HG02588 (cell line): ENCODE results near the gene ARID5B.
A peak's percentile ranks its signal among the peaks of the same experiment; 100 is the strongest.

Experiments
- ATAC-seq: cut with Tn5 transposase; IDR thresholded peaks from one replicate; pipeline ENCODE4 v1.9.1; 2021; ENCODE audit warnings: mild to moderate bottlenecking, moderate library complexity; ENCODE audit not compliant: unreplicated experiment

ARID5B gene

GRCh38 chr10:61933859-61934555 lies 32.5 kb downstream of the ARID5B start:
- no peak for ATAC-seq

DNA sequence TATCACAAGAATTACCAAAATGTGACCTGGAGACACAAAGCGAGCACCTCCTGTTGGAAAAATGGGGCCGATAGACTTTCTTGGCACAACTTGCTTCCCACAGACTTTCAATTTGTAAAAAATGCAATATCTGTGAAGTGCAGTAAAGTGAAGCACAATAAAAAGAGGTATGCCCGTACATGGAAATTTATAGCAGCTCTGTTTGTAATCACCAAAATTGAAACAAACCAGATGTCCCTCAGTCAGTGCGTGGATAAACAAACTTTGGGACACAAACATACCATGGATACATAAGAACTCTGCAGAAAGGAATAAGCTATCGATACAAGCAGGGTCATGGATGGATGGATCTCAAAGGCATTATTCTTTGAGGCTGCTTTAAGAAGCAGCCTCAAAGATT lies 33.6 kb downstream of the ARID5B start:
- no peak for ATAC-seq

- ATAC-seq: no peak
Observed at GRCh38 chr10:61936770-61937169, 35.3 kb downstream of the ARID5B start.

GRCh38 chr10:61937631-61938351 lies 36.3 kb downstream of the ARID5B start:
- ATAC-seq: no peak

DNA sequence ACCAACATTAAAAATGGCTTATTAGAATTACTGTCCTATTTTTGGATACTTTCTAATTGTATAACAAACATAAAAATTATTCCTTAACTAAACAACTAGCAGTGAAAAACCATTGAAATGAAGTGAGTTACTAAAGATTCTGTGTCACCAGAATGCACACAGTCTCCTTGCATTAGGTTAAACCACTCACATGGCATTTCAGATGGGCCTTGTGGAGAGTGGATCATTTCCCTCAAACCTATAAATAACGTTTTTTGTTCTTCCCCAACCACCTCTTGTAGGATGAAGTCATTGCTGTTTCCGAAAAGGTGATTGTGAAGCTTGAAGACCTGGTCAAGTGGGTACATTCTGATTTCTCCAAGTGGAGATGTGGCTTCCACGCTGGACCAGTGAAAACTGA lies 38.4 kb downstream of the ARID5B start:
- ATAC-seq: no peak

GRCh38 chr10:61941202-61941681 lies 39.7 kb downstream of the ARID5B start:
- no peak for ATAC-seq

DNA sequence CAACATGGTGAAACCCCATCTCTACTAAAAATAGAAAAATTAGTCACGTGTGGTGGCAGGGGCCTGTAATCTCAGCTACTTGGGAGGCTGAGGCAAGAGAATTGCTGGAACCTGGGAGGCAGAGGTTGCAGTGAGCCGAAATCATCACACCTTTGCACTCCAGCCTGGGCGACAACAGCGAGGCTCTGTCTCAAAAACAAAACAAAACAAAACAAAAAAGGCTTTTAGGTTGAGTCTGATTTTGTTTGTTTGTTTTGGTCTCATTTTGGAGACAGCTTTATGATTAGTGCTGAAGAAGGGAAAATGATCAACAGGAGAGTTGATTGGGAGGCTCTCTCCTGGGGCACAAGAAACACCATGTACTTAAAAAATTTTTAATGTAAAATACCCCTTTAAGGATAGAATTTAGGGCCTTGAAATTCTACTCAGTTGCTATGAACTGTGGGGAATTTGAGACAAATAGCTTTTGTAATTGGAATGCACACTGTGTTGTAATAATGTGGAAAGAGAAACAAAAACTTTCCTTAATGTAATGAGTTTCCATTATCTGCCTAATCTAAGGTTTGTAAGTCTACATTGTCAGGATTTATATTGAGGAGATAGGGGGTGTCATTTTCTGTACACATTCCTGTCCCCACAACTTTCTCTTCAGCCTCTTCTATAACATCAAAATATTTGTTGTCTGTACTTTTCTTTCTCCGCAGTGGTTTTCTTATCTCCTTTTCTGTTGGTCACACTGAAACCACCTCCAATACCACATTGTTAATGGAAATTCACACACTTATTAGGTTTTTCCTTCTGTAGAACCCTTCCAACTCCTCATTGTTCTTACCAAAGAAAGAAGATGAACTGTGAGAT lies 41.3 kb downstream of the ARID5B start:
- no peak for ATAC-seq

GRCh38 chr10:61943674-61944378 lies 42.3 kb downstream of the ARID5B start:
- ATAC-seq: peak; percentile 40

- ATAC-seq: no peak
Observed at GRCh38 chr10:61944410-61945147, 43.1 kb downstream of the ARID5B start.

DNA sequence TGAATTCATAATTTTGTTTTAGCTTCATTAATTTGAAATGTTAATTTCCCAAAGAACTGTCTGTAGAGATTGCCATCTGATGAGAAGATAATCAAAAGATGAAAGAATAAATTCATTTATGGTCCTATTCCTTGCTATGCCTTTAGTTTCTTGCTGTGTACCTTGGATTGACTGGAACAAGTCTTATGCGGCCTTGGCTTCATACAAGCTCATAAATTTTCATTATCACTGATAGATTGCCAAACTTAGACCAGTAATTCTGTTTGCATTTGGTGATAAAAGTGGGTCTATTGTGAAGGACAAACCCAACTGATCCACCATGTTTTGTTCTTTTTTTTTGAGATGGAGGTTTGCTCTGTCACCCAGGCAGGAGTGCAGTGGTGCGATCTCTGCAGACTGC lies 48.2 kb downstream of the ARID5B start:
- ATAC-seq: no peak

- no peak for ATAC-seq
Observed at GRCh38 chr10:61950449-61951143, 49.1 kb downstream of the ARID5B start.

- no peak for ATAC-seq
Observed at GRCh38 chr10:61951144-61951483, 49.6 kb downstream of the ARID5B start.

GRCh38 chr10:61952028-61952674 lies 50.7 kb downstream of the ARID5B start:
- no peak for ATAC-seq

DNA sequence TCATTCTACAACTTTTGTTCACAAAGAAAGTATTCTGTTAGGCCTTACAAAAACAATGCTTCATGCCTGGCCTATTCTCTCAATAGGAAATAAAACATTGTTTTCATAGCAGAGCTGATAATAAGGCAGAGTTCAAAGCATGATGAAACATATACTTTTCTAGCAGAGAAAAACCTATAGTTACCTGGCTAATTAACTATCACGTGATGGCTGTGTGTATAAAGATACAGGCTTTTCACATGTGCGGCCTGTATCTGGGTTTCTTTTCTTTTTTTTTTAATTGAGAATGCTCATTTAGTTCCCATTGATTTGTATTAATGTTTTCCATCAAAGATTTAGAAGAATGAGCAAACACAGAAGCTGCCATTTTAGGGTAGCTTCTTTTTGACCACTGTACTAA lies 51.7 kb downstream of the ARID5B start:
- no peak for ATAC-seq

GRCh38 chr10:61957806-61958205 lies 56.3 kb downstream of the ARID5B start:
- no peak for ATAC-seq

DNA sequence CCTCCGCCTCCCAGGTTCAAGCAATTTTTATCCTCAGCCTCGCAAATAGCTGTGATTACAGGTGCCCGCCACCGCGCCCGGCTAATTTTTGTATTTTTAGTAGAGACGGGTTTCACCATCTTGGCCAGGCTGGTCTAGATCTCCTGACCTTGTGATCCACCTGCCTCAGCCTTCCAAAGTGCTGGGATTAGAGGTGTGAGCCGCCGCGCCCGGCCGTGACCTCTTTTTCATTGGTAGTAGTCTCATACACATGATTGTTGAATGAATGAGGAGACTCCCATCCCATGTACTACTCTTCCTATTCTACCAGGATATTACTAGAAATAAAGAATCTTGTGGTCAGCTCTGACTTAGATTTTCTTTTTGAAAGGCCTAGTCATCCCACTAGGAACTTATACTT lies 56.8 kb downstream of the ARID5B start:
- no peak for ATAC-seq

DNA sequence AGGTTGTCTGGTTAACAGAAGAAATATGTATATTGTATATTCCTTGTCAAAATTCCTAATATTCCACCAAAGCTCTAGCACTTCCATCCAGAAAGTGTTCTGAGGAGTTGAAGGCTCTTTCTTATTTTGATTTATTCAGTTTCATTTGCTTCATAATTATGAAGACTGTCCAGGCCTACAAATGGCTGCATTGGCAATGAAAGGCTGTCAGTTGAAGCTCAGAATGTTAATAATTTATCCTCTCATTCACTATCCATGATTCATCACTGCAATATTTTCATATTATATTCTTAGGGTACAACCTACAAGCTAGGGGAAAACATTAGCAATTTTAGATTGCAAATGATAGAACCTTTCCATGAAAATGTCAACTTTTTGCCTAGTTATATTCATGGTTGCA lies 57.3 kb downstream of the ARID5B start:
- ATAC-seq: no peak

DNA sequence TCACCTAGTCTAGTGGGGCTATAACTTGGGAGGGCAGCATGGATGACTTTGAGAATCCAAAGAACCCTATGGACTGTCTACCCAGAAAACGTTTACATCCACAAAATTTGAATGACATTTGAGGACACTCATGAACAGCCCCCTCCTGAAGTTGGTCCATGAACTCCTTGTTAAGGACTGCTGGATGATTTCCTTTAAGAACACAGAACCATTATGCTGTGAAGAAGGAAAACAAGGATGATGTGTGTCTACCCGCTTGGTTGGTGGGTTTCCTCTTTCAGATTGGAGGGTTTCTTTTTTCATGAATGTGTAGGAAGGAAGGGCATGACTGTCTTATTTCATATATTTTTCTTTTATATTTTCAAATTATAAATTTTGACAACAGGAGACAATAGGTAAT lies 58.3 kb downstream of the ARID5B start:
- no peak for ATAC-seq

DNA sequence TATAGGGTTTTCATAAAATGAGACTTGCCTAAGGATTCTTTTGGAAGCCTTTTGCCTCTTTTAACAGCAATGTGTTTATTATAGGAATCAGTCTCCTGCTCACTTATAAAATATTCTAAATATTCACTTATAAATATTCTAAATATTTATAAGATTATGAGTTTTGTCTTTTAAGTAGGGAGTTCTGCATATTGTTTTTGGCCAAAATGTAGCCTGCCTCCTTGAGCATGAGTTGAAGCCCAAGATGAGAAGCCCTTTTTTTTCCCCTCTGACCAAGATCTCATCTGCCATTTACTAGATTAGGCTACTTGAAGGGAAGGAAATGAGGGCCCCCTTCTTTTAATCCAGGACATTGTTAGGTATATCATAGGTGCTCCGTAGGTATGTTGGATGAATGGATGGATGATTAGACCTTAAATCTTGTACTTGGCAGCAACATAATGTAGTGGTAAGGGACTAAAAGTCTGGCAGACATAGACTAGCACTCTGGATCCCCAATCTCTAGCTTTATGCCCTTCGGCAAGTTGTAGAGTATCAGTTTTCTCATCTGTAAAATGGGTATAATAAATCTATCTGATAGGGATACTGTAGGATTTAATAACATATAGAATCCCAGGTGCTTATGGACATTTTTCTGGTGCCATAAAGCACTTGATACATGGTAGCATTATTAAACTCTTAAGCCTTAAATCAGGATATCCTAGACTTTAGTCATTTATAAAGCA lies 59.1 kb downstream of the ARID5B start:
- ATAC-seq: no peak
